GM23338 (cell line): Measurements from ENCODE around the gene KLHL1. TPM values are rescaled to one million over a fixed set of nuclear protein-coding genes. Genes with fewer than 3 reads are reported as not detected.

Source experiments
- ATAC-seq: fragments of 200-7000 bp; cut with Tn5 transposase; 3 replicates; pipeline ENCODE4 v1.9.1; 2020
- DNase-seq: peaks from one replicate; pipeline ENCODE4 v3.0.0-alpha.2; 2015; ENCODE audit warnings: low spot score
- H2AFZ ChIP-seq: fragments of 200-600 bp; sonication (generic); 2 replicates; pipeline ENCODE4 v1.8.0; 2016; ENCODE audit warnings: antibody characterized with exemption, mild to moderate bottlenecking, moderate library complexity
- H3F3A ChIP-seq: fragments of 200-600 bp; sonication (generic); replicated peaks from 2 replicates; pipeline ENCODE4 v1.8.0; 2017; ENCODE audit warnings: antibody characterized with exemption, mixed run types, low read depth
- H3K27ac ChIP-seq: fragments of 200-600 bp; sonication (generic); 2 replicates; pipeline ENCODE4 v1.6.1; 2016; ENCODE audit warnings: low read depth
- H3K27me3 ChIP-seq: fragments of 200-600 bp; sonication (generic); 2 replicates; pipeline ENCODE4 v1.8.0; 2016; ENCODE audit warnings: mild to moderate bottlenecking, mixed run types, moderate library complexity; ENCODE audit not compliant: insufficient read depth
- H3K36me3 ChIP-seq: fragments of 200-600 bp; sonication (generic); 2 replicates; pipeline ENCODE4 v1.8.0; 2016; ENCODE audit warnings: mild to moderate bottlenecking; ENCODE audit not compliant: insufficient read depth
- H3K4me1 ChIP-seq: fragments of 200-600 bp; sonication (generic); 2 replicates; pipeline ENCODE4 v1.8.0; 2016; ENCODE audit warnings: mild to moderate bottlenecking, moderate library complexity; ENCODE audit not compliant: insufficient read depth
- H3K4me2 ChIP-seq: fragments of 200-600 bp; sonication (generic); 2 replicates; pipeline ENCODE4 v1.7.1; 2017; ENCODE audit warnings: mixed run types
- H3K4me3 ChIP-seq: fragments of 200-600 bp; sonication (generic); 2 replicates; pipeline ENCODE4 v1.6.1; 2016; ENCODE audit warnings: mixed run types
- H3K79me2 ChIP-seq: fragments of 200-600 bp; sonication (generic); replicated peaks from 2 replicates; pipeline ENCODE4 v1.8.0; 2017; ENCODE audit warnings: mild to moderate bottlenecking; ENCODE audit not compliant: insufficient read depth
- H3K9me2 ChIP-seq: fragments of 200-600 bp; sonication (generic); 2 replicates; pipeline ENCODE4 v1.8.0; 2017; ENCODE audit not compliant: insufficient read depth
- H4K20me1 ChIP-seq: fragments of 200-600 bp; sonication (generic); replicated peaks from 2 replicates; pipeline ENCODE4 v1.8.0; 2017; ENCODE audit warnings: mild to moderate bottlenecking; ENCODE audit not compliant: insufficient read depth
- H3K27ac Mint-ChIP-seq: 2 replicates; pipeline ENCODE4 v1.8.0; 2020; ENCODE audit warnings: inconsistent platforms, mild to moderate bottlenecking, moderate library complexity, mixed read lengths
- H3K27me3 Mint-ChIP-seq: 3 replicates; pipeline ENCODE4 v1.8.0; 2022; ENCODE audit warnings: low read depth, mild to moderate bottlenecking, moderate library complexity, mixed read lengths, inconsistent platforms; ENCODE audit not compliant: insufficient read depth, poor library complexity
- H3K36me3 Mint-ChIP-seq: 3 replicates; pipeline ENCODE4 v1.8.0; 2021; ENCODE audit warnings: low read depth, mild to moderate bottlenecking, inconsistent platforms, moderate library complexity, mixed read lengths
- H3K4me1 Mint-ChIP-seq: 3 replicates; pipeline ENCODE4 v1.8.0; 2020; ENCODE audit warnings: mild to moderate bottlenecking, inconsistent platforms, mixed read lengths
- H3K4me3 Mint-ChIP-seq: 3 replicates; pipeline ENCODE4 v1.8.0; 2021; ENCODE audit warnings: moderate library complexity, mild to moderate bottlenecking, inconsistent platforms, mixed read lengths
- H3K9me3 Mint-ChIP-seq: 3 replicates; pipeline ENCODE4 v1.8.0; 2020; ENCODE audit warnings: moderate library complexity, mild to moderate bottlenecking, inconsistent platforms, mixed read lengths
- CREB1 ChIP-seq: fragments of 250-450 bp; sonication (Bioruptor Pico); IDR thresholded peaks from 2 replicates; pipeline ENCODE4 v1.5.0; 2020; ENCODE audit warnings: low read depth, mild to moderate bottlenecking, moderate library complexity
- EZH2 ChIP-seq: fragments of 200-600 bp; sonication (generic); IDR thresholded peaks from one replicate; pipeline ENCODE4 v1.8.0; 2017; ENCODE audit warnings: antibody characterized with exemption, mild to moderate bottlenecking, low read depth; ENCODE audit not compliant: unreplicated experiment
- EZH2phosphoT487 ChIP-seq: fragments of 200-600 bp; sonication (generic); IDR thresholded peaks from one replicate; pipeline ENCODE4 v1.8.1; 2018; ENCODE audit warnings: antibody characterized with exemption; ENCODE audit not compliant: unreplicated experiment
- JUNB ChIP-seq: IDR thresholded peaks from one replicate; pipeline ENCODE4 v1.6.1; 2016; ENCODE audit warnings: antibody characterized with exemption; ENCODE audit not compliant: unreplicated experiment
- NANOG ChIP-seq: IDR thresholded peaks from 2 replicates; pipeline ENCODE4 v1.6.1; 2016; ENCODE audit warnings: antibody characterized with exemption, borderline replicate concordance
- ZNF114 ChIP-seq: fragments of 250-450 bp; sonication (Bioruptor Pico); IDR thresholded peaks from 2 replicates; pipeline ENCODE4 v1.5.0; 2020; ENCODE audit warnings: mild to moderate bottlenecking, moderate library complexity
- polyA plus RNA-seq: library from polyadenylated mRNA; unstranded; fragments of >200 nt; fragmentation: Nextera tagmentation; extraction: Ambion mirVana; gene quantifications from 2 replicates; pipeline ENCODE4 v1.2.1, GENCODE V29; 2016
- total RNA-seq: library from RNA; depleted of rRNA; stranded (reverse); fragments of >200 nt; shearing (Covaris generic); gene quantifications from 2 replicates; pipeline ENCODE4 v1.2.3, GENCODE V29; 2014
- TF ChIP-seq, protein P1 (sequence below): IDR thresholded peaks from 2 replicates; pipeline ENCODE4 v1.6.1; 2016; ENCODE audit warnings: antibody characterized with exemption
- TF ChIP-seq, protein P2 (sequence below), 2 experiments: fragments of 200-600 bp in 1 of 2; sonication (generic) in 1 of 2; conservative IDR thresholded peaks; 2 replicates each; pipeline versions ENCODE4 v1.5.1 to v1.6.1; 2016 to 2017; ENCODE audit warnings: antibody characterized with exemption in 2 of 2, low read depth in 2 of 2, mild to moderate bottlenecking in 2 of 2, moderate library complexity in 1 of 2
- TF ChIP-seq, protein P3 (sequence below): IDR thresholded peaks from one replicate; pipeline ENCODE4 v1.6.1; 2018; ENCODE audit warnings: antibody characterized with exemption; ENCODE audit not compliant: unreplicated experiment
- TF ChIP-seq, protein P4 (sequence below): fragments of 250-450 bp; sonication (Bioruptor Pico); IDR thresholded peaks from 2 replicates; pipeline ENCODE4 v1.5.0; 2020; ENCODE audit warnings: mild to moderate bottlenecking, moderate library complexity

Gene KLHL1
- total and polyA plus RNA-seq, 2 experiments from 2014 or later = not detected

DNA sequence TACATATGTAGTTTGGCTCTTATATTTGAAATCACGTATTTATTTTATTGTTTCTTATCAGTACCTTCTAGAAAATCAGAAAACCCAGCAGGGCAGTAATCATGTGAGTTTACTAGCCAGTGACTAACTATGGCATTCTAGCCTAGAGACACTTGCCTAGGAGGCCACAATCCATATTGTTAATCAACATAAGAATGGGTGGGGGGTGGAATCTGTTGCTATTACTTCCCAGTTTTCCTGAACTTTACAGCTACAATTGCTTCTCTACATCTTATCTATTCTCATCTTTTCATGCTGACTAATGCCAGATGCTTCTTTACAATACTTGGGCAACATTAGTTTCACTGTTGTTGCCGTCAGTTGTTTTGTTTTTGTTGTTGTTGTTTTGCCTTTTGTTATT, 19.3 kb downstream of the KLHL1 start:
- H3K79me2 ChIP-seq = no peaks in the 10 kb centered on the region
- no peak overlapping the region for H3K4me3 ChIP-seq
- peaks cover 14% of the 10 kb centered on the region for H3K4me1 Mint-ChIP-seq
- H3K4me3 Mint-ChIP-seq = peak overlapping the region; percentile 42; the same call in 2 of the 3 replicates
- H3K27ac Mint-ChIP-seq = peak overlapping the region; percentile 90
- H3K36me3 ChIP-seq = no peaks in the 10 kb centered on the region
- no peaks in the 10 kb centered on the region for H3F3A ChIP-seq
- H2AFZ ChIP-seq = no peak overlapping the region
- DNase-seq (peak; percentile 64), ATAC-seq (peak; percentile 69)
- 0 out of 2 replicates have a peak, but pooled peaks cover 6% of the 10 kb centered on the region for H3K4me1 ChIP-seq
- H3K27ac ChIP-seq = no peak overlapping the region
- no peaks in the 10 kb centered on the region for H3K9me3 Mint-ChIP-seq
- 0 out of 2 replicates have a peak overlapping the region, but pooled peaks have one; percentile 33 for H3K4me2 ChIP-seq
- no peaks in the 10 kb centered on the region for H4K20me1 ChIP-seq
- peaks cover 2% of the 10 kb centered on the region for H3K27me3 Mint-ChIP-seq
- no peaks in the 10 kb centered on the region for H3K9me2 ChIP-seq
- no peaks in the 10 kb centered on the region for H3K36me3 Mint-ChIP-seq
- TF ChIP-seq, protein P1, sequence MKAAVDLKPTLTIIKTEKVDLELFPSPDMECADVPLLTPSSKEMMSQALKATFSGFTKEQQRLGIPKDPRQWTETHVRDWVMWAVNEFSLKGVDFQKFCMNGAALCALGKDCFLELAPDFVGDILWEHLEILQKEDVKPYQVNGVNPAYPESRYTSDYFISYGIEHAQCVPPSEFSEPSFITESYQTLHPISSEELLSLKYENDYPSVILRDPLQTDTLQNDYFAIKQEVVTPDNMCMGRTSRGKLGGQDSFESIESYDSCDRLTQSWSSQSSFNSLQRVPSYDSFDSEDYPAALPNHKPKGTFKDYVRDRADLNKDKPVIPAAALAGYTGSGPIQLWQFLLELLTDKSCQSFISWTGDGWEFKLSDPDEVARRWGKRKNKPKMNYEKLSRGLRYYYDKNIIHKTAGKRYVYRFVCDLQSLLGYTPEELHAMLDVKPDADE = no peak
- TF ChIP-seq, protein P2, sequence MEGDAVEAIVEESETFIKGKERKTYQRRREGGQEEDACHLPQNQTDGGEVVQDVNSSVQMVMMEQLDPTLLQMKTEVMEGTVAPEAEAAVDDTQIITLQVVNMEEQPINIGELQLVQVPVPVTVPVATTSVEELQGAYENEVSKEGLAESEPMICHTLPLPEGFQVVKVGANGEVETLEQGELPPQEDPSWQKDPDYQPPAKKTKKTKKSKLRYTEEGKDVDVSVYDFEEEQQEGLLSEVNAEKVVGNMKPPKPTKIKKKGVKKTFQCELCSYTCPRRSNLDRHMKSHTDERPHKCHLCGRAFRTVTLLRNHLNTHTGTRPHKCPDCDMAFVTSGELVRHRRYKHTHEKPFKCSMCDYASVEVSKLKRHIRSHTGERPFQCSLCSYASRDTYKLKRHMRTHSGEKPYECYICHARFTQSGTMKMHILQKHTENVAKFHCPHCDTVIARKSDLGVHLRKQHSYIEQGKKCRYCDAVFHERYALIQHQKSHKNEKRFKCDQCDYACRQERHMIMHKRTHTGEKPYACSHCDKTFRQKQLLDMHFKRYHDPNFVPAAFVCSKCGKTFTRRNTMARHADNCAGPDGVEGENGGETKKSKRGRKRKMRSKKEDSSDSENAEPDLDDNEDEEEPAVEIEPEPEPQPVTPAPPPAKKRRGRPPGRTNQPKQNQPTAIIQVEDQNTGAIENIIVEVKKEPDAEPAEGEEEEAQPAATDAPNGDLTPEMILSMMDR (conservative IDR thresholded peaks at IDR 0.05; ENCODE audit: low read depth in 2 of 2) = no peak
- TF ChIP-seq CREB1 (CRISPR knock-in tag) (no peak), EZH2phosphoT487 (no peak), NANOG (no peak), ZNF114 (CRISPR knock-in tag) (no peak), EZH2 (no peak), JUNB (no peak)
- TF ChIP-seq, protein P3, sequence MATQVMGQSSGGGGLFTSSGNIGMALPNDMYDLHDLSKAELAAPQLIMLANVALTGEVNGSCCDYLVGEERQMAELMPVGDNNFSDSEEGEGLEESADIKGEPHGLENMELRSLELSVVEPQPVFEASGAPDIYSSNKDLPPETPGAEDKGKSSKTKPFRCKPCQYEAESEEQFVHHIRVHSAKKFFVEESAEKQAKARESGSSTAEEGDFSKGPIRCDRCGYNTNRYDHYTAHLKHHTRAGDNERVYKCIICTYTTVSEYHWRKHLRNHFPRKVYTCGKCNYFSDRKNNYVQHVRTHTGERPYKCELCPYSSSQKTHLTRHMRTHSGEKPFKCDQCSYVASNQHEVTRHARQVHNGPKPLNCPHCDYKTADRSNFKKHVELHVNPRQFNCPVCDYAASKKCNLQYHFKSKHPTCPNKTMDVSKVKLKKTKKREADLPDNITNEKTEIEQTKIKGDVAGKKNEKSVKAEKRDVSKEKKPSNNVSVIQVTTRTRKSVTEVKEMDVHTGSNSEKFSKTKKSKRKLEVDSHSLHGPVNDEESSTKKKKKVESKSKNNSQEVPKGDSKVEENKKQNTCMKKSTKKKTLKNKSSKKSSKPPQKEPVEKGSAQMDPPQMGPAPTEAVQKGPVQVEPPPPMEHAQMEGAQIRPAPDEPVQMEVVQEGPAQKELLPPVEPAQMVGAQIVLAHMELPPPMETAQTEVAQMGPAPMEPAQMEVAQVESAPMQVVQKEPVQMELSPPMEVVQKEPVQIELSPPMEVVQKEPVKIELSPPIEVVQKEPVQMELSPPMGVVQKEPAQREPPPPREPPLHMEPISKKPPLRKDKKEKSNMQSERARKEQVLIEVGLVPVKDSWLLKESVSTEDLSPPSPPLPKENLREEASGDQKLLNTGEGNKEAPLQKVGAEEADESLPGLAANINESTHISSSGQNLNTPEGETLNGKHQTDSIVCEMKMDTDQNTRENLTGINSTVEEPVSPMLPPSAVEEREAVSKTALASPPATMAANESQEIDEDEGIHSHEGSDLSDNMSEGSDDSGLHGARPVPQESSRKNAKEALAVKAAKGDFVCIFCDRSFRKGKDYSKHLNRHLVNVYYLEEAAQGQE = no peak
- TF ChIP-seq, protein P4, sequence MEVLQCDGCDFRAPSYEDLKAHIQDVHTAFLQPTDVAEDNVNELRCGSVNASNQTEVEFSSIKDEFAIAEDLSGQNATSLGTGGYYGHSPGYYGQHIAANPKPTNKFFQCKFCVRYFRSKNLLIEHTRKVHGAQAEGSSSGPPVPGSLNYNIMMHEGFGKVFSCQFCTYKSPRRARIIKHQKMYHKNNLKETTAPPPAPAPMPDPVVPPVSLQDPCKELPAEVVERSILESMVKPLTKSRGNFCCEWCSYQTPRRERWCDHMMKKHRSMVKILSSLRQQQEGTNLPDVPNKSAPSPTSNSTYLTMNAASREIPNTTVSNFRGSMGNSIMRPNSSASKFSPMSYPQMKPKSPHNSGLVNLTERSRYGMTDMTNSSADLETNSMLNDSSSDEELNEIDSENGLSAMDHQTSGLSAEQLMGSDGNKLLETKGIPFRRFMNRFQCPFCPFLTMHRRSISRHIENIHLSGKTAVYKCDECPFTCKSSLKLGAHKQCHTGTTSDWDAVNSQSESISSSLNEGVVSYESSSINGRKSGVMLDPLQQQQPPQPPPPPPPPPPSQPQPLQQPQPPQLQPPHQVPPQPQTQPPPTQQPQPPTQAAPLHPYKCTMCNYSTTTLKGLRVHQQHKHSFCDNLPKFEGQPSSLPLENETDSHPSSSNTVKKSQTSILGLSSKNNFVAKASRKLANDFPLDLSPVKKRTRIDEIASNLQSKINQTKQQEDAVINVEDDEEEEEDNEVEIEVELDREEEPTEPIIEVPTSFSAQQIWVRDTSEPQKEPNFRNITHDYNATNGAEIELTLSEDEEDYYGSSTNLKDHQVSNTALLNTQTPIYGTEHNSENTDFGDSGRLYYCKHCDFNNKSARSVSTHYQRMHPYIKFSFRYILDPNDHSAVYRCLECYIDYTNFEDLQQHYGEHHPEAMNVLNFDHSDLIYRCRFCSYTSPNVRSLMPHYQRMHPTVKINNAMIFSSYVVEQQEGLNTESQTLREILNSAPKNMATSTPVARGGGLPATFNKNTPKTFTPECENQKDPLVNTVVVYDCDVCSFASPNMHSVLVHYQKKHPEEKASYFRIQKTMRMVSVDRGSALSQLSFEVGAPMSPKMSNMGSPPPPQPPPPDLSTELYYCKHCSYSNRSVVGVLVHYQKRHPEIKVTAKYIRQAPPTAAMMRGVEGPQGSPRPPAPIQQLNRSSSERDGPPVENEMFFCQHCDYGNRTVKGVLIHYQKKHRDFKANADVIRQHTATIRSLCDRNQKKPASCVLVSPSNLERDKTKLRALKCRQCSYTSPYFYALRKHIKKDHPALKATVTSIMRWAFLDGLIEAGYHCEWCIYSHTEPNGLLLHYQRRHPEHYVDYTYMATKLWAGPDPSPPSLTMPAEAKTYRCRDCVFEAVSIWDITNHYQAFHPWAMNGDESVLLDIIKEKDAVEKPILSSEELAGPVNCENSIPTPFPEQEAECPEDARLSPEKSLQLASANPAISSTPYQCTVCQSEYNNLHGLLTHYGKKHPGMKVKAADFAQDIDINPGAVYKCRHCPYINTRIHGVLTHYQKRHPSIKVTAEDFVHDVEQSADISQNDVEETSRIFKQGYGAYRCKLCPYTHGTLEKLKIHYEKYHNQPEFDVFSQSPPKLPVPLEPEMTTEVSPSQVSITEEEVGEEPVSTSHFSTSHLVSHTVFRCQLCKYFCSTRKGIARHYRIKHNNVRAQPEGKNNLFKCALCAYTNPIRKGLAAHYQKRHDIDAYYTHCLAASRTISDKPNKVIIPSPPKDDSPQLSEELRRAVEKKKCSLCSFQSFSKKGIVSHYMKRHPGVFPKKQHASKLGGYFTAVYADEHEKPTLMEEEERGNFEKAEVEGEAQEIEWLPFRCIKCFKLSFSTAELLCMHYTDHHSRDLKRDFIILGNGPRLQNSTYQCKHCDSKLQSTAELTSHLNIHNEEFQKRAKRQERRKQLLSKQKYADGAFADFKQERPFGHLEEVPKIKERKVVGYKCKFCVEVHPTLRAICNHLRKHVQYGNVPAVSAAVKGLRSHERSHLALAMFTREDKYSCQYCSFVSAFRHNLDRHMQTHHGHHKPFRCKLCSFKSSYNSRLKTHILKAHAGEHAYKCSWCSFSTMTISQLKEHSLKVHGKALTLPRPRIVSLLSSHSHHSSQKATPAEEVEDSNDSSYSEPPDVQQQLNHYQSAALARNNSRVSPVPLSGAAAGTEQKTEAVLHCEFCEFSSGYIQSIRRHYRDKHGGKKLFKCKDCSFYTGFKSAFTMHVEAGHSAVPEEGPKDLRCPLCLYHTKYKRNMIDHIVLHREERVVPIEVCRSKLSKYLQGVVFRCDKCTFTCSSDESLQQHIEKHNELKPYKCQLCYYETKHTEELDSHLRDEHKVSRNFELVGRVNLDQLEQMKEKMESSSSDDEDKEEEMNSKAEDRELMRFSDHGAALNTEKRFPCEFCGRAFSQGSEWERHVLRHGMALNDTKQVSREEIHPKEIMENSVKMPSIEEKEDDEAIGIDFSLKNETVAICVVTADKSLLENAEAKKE (CRISPR knock-in tag) = no peak
- no peaks in the 10 kb centered on the region for H3K27me3 ChIP-seq
